HUES48 (cell line): ENCODE measurements around the gene PCBP2.

Experiments used
- H3K27ac ChIP-seq: one replicate; pipeline ENCODE4 v1.7.0; 2013; ENCODE audit warnings: low read depth, low read length, inconsistent platforms
- H3K27me3 ChIP-seq: 2 replicates; pipeline ENCODE4 v1.6.1; 2013; ENCODE audit warnings: mild to moderate bottlenecking, low read length; ENCODE audit not compliant: control insufficient read depth, insufficient read depth
- H3K36me3 ChIP-seq: 2 replicates; pipeline ENCODE4 v1.6.1; 2013; ENCODE audit warnings: low read length; ENCODE audit not compliant: control insufficient read depth, insufficient read depth
- H3K4me1 ChIP-seq: 2 replicates; pipeline ENCODE4 v1.6.1; 2013; ENCODE audit warnings: mild to moderate bottlenecking, low read length; ENCODE audit not compliant: control insufficient read depth, insufficient read depth
- H3K4me3 ChIP-seq: 2 replicates; pipeline ENCODE4 v1.5.1; 2013; ENCODE audit warnings: mild to moderate bottlenecking, low read depth, low read length
- H3K9ac ChIP-seq: 2 replicates; pipeline ENCODE4 v1.6.1; 2013; ENCODE audit warnings: mild to moderate bottlenecking, low read depth, low read length, moderate library complexity
- H3K9me3 ChIP-seq: 2 replicates; pipeline ENCODE4 v1.6.1; 2013; ENCODE audit warnings: low read length; ENCODE audit not compliant: control insufficient read depth, insufficient read depth

The PCBP2 gene

DNA sequence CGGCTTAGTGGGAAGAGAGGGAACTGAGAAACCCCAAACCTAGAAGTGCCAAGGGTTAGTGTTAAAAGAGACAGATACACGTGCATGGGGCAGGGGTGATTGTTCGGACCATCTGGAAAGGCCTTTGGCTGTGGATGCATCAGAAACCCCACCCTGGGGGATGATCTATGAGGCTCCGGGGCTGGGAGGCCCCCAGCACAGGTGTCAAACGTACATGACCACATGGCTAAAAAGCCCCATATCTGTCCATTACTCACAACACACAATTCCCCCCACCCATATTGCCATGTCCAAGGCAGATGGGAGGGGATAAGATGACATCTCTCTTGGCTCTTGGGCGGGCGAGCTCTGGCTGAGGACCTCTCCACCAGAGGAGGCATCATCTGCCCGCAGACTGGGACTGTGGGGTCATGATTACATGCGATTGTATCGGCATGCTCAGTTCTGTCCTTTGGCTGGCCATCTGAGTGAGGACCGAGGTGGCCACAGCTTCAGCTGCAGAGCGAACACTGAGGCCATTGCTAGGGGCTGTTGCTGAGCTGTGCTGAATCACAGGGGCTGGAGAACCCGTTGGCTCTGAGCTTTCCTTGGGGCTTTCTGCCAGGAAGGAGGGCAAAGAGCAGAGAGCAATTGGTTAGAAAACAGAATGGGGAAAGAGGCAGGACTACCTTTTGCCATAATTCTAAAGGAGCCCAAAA, 65.0 kb downstream of the PCBP2 start:
- H3K4me3 ChIP-seq, result no peak overlapping the region
- H3K4me1 ChIP-seq, result no peaks in the 10 kb centered on the region
- no peak overlapping the region for H3K27ac ChIP-seq
- H3K9ac ChIP-seq, result no peak overlapping the region
- peaks cover 55% of the 10 kb centered on the region for H3K36me3 ChIP-seq
- H3K27me3 ChIP-seq, result no peaks in the 10 kb centered on the region
- no peaks in the 10 kb centered on the region for H3K9me3 ChIP-seq

DNA sequence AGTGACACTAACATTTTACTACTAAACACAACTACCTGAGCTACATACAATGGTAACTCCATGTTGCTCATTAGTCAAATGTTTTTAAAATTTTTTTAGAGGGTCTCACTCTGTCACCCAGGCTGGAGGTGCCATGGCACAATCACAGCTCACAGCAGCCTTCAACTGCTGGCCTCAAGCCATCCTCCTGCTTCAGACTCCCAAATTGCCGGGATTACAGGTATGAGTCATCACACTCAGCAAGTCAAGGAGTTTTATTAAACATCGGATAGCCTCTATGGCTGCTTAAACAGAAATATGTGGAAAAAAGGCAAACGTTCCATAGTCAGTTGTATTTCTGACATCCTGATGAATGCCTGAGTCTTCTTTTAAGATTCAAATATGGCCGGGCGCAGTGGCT, 66.5 kb downstream of the PCBP2 start:
- Histone ChIP-seq H3K4me1 (no peaks in the 10 kb centered on the region), H3K27ac (no peak overlapping the region), H3K4me3 (no peak overlapping the region), H3K9ac (no peak overlapping the region), H3K27me3 (no peaks in the 10 kb centered on the region), H3K9me3 (no peaks in the 10 kb centered on the region), H3K36me3 (peaks cover 61% of the 10 kb centered on the region)

- Histone ChIP-seq H3K27ac (no peak overlapping the region), H3K4me1 (no peaks in the 10 kb centered on the region), H3K4me3 (no peak overlapping the region), H3K9ac (no peak overlapping the region), H3K27me3 (no peaks in the 10 kb centered on the region), H3K9me3 (no peaks in the 10 kb centered on the region), H3K36me3 (peaks cover 38% of the 10 kb centered on the region)
These were observed 71.2 kb downstream of the PCBP2 start for GRCh38 chr12:53523131-53523530.

- Histone ChIP-seq H3K4me3 (no peak overlapping the region), H3K9me3 (no peaks in the 10 kb centered on the region), H3K27me3 (no peaks in the 10 kb centered on the region), H3K9ac (no peak overlapping the region), H3K4me1 (no peaks in the 10 kb centered on the region), H3K27ac (no peak overlapping the region), H3K36me3 (peaks cover 30% of the 10 kb centered on the region)
These were observed 72.6 kb downstream of the PCBP2 start for GRCh38 chr12:53524476-53524875.

- Histone ChIP-seq H3K27me3 (no peaks in the 10 kb centered on the region), H3K4me3 (no peak overlapping the region), H3K9ac (no peak overlapping the region), H3K36me3 (peaks cover 39% of the 10 kb centered on the region), H3K27ac (no peak overlapping the region), H3K4me1 (no peaks in the 10 kb centered on the region), H3K9me3 (no peaks in the 10 kb centered on the region)
These were observed 78.2 kb downstream of the PCBP2 start for GRCh38 chr12:53530061-53530460.
